CD14-positive monocyte (primary cell): ENCODE results near the gene RAB35. TPM values are rescaled to one million over a fixed set of nuclear protein-coding genes. Genes with fewer than 3 reads are reported as not detected.

Source experiments
- DNase-seq, 3 donors: peaks; one replicate each; pipeline ENCODE4 v3.0.0-alpha.2; 2011 to 2022
- H2AFZ ChIP-seq: 2 replicates; pipeline ENCODE4 v1.6.0; 2012; ENCODE audit warnings: mild to moderate bottlenecking, low read depth, low read length, inconsistent platforms; ENCODE audit not compliant: insufficient read depth, poor library complexity, severe bottlenecking
- H3K27ac ChIP-seq, 2 donors: 1 replicate in 1 of 2; 2 replicates in 1 of 2; pipeline ENCODE4 v1.5.1; 2012 to 2013; ENCODE audit warnings: low read length in 2 of 2, control low read depth in 1 of 2, inconsistent platforms in 1 of 2, low read depth in 1 of 2, mild to moderate bottlenecking in 1 of 2
- H3K27me3 ChIP-seq, 2 donors: one replicate each; pipeline versions ENCODE4 v1.6.0 to v1.6.1; 2011 to 2013; ENCODE audit warnings: low read length in 2 of 2; ENCODE audit not compliant: control insufficient read depth in 2 of 2, insufficient read depth in 2 of 2
- H3K36me3 ChIP-seq, 2 donors: replicated peaks in 1 of 2; 1 replicate in 1 of 2; 2 replicates in 1 of 2; pipeline versions ENCODE4 v1.5.1 to v1.6.1; 2012 to 2013; ENCODE audit warnings: low read length in 2 of 2, control low read depth in 1 of 2, inconsistent platforms in 1 of 2, mild to moderate bottlenecking in 1 of 2; ENCODE audit not compliant: insufficient read depth in 2 of 2, control insufficient read depth in 1 of 2
- H3K4me1 ChIP-seq, 2 donors: 1 replicate in 1 of 2; 2 replicates in 1 of 2; pipeline versions ENCODE4 v1.5.1 to v1.6.1; 2012 to 2013; ENCODE audit warnings: low read length in 2 of 2, control low read depth in 1 of 2, inconsistent platforms in 1 of 2, mild to moderate bottlenecking in 1 of 2, moderate library complexity in 1 of 2; ENCODE audit not compliant: insufficient read depth in 2 of 2, control insufficient read depth in 1 of 2
- H3K4me2 ChIP-seq: replicated peaks from 2 replicates; pipeline ENCODE3; 2012; ENCODE audit warnings: low read length, moderate library complexity, mild to moderate bottlenecking; ENCODE audit not compliant: poor library complexity, severe bottlenecking; ENCODE audit errors: extremely low read depth
- H3K4me3 ChIP-seq, 3 experiments: fragments of 200-600 bp in 1 of 3; sonication (generic) in 1 of 3; replicated peaks in 1 of 3; 1 replicate in 2 of 3; 2 replicates in 1 of 3; pipeline ENCODE4 v1.5.1; 2011 to 2013; ENCODE audit warnings: low read length in 3 of 3, mild to moderate bottlenecking in 3 of 3, control low read depth in 2 of 3, low read depth in 2 of 3, inconsistent platforms in 1 of 3, moderate library complexity in 1 of 3
- H3K79me2 ChIP-seq: 2 replicates; pipeline ENCODE4 v1.6.0; 2012; ENCODE audit warnings: mild to moderate bottlenecking, control low read depth, inconsistent platforms, low read length, moderate library complexity; ENCODE audit not compliant: insufficient read depth
- H3K9ac ChIP-seq: 2 replicates; pipeline ENCODE4 v1.6.0; 2017; ENCODE audit warnings: low read length, mild to moderate bottlenecking; ENCODE audit not compliant: insufficient read depth, poor library complexity, severe bottlenecking
- H3K9me3 ChIP-seq, 2 donors: replicated peaks in 1 of 2; 1 replicate in 1 of 2; 2 replicates in 1 of 2; pipeline versions ENCODE4 v1.5.1 to v1.6.1; 2012 to 2013; ENCODE audit warnings: low read length in 2 of 2, control low read depth in 1 of 2; ENCODE audit not compliant: control insufficient read depth in 1 of 2, insufficient read depth in 1 of 2
- H4K20me1 ChIP-seq: 2 replicates; pipeline ENCODE4 v1.6.0; 2012; ENCODE audit warnings: mild to moderate bottlenecking, low read length, control low read depth, moderate library complexity; ENCODE audit not compliant: insufficient read depth
- H3K27ac Mint-ChIP-seq, 7 donors: one replicate each; pipeline ENCODE4 v1.8.0; 2020; ENCODE audit warnings: mild to moderate bottlenecking in 7 of 7, mixed read lengths in 7 of 7, moderate library complexity in 6 of 7, inconsistent platforms in 2 of 7
- H3K27me3 Mint-ChIP-seq, 3 donors: one replicate each; pipeline ENCODE4 v1.8.0; 2021 to 2022; ENCODE audit warnings: low read depth in 3 of 3, mild to moderate bottlenecking in 3 of 3, mixed read lengths in 3 of 3, moderate library complexity in 3 of 3, inconsistent platforms in 1 of 3
- H3K36me3 Mint-ChIP-seq, 2 donors: one replicate each; pipeline ENCODE4 v1.8.0; 2020; ENCODE audit warnings: mixed read lengths in 2 of 2, inconsistent platforms in 1 of 2, mild to moderate bottlenecking in 1 of 2
- H3K4me1 Mint-ChIP-seq: one replicate; pipeline ENCODE4 v1.8.0; 2020; ENCODE audit warnings: mild to moderate bottlenecking, mixed read lengths
- H3K4me3 Mint-ChIP-seq, 2 donors: one replicate each; pipeline ENCODE4 v1.8.0; 2020; ENCODE audit warnings: mild to moderate bottlenecking in 2 of 2, mixed read lengths in 2 of 2, moderate library complexity in 1 of 2
- H3K9me3 Mint-ChIP-seq, 7 donors: one replicate each; pipeline ENCODE4 v1.8.0; 2020 to 2022; ENCODE audit warnings: mixed read lengths in 7 of 7, mild to moderate bottlenecking in 6 of 7, moderate library complexity in 6 of 7, inconsistent platforms in 2 of 7
- WGBS: methylation state at CpG from one replicate; pipeline ENCODE4 v1.1.5; 2013; ENCODE audit warnings: missing lambda C conversion rate; ENCODE audit not compliant: insufficient coverage; 5-methylcytosine and 5-hydroxymethylcytosine counted together
- intact Hi-C, 2 donors: fragments of 100-400 bp; cut with micrococcal nuclease; formaldehyde crosslinking; loops; one replicate each; pipeline versions ENCODE4 v1.15.0 to v1.15.1; 2023
- polyA plus RNA-seq, 3 donors: library from polyadenylated mRNA; depleted of rRNA in 1 of 3; unstranded in 2 of 3; stranded (reverse) in 1 of 3; fragments of 300-500 nt in 2 of 3; fragments of >200 nt in 1 of 3; fragmentation: Illumina TruSeq in 2 of 3; gene quantifications; 1 replicate in 2 of 3; 2 replicates in 1 of 3; pipeline ENCODE4 v1.2.3, GENCODE V29; 2012 to 2021
- TF ChIP-seq, protein P1 (sequence below): fragments of 200-600 bp; IDR thresholded peaks from one replicate; pipeline ENCODE4 v1.8.0; 2022; ENCODE audit warnings: antibody characterized with exemption, mild to moderate bottlenecking

Gene RAB35
- polyA plus RNA-seq, 3 donors = 20.4 to 27.3 (median 21.6) TPM

DNA sequence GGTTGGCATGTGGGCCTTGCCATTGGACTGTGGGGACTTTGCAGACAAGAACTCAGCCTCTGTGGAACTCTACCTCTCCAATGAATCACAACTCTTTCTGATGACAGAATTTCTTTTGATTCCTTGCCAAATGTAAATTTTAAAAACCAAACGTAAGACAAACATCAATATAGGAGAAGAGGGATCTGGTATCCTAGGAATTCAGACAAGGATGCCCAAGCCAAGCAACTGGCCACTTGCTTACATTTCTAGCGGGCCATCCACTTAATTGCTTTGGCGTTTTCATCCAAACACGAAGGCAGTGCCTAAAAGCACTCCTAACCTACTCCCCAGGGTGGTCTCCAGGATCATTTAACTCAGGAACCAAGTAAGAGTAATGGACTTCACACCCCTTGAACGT, 23.4 kb upstream of the RAB35 start:
- no peak overlapping the region for H3K27ac ChIP-seq
- TF ChIP-seq, protein P1, sequence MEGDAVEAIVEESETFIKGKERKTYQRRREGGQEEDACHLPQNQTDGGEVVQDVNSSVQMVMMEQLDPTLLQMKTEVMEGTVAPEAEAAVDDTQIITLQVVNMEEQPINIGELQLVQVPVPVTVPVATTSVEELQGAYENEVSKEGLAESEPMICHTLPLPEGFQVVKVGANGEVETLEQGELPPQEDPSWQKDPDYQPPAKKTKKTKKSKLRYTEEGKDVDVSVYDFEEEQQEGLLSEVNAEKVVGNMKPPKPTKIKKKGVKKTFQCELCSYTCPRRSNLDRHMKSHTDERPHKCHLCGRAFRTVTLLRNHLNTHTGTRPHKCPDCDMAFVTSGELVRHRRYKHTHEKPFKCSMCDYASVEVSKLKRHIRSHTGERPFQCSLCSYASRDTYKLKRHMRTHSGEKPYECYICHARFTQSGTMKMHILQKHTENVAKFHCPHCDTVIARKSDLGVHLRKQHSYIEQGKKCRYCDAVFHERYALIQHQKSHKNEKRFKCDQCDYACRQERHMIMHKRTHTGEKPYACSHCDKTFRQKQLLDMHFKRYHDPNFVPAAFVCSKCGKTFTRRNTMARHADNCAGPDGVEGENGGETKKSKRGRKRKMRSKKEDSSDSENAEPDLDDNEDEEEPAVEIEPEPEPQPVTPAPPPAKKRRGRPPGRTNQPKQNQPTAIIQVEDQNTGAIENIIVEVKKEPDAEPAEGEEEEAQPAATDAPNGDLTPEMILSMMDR = no peak
- 96% methylated on average over 4 of the region's 5 CpGs for whole genome bisulfite sequencing
- H3K9me3 ChIP-seq = no peaks in the 10 kb centered on the region
- no peak overlapping the region for H3K4me2 ChIP-seq
- H3K4me3 ChIP-seq = no peak overlapping the region
- H3K4me1 Mint-ChIP-seq = no peaks in the 10 kb centered on the region
- H3K9me3 Mint-ChIP-seq = peaks cover 0 to 2% (median 0%) of the 10 kb centered on the region in 7 donors
- H2AFZ ChIP-seq = no peak overlapping the region
- no peaks in the 10 kb centered on the region for H3K27me3 ChIP-seq
- peaks cover 93 to 100% of the 10 kb centered on the region in 2 donors for H3K36me3 ChIP-seq
- no peaks in the 10 kb centered on the region for H3K4me1 ChIP-seq
- H3K9ac ChIP-seq = no peak overlapping the region
- DNase-seq = no peak
- H3K79me2 ChIP-seq = no peaks in the 10 kb centered on the region
- H3K4me3 Mint-ChIP-seq = no peak overlapping the region
- H3K27me3 Mint-ChIP-seq = no peaks in the 10 kb centered on the region
- intact Hi-C loops = no loop called here
- H4K20me1 ChIP-seq = no peaks in the 10 kb centered on the region
- peaks cover 90 to 100% of the 10 kb centered on the region in 2 donors for H3K36me3 Mint-ChIP-seq
- H3K27ac Mint-ChIP-seq = no peak overlapping the region

DNA sequence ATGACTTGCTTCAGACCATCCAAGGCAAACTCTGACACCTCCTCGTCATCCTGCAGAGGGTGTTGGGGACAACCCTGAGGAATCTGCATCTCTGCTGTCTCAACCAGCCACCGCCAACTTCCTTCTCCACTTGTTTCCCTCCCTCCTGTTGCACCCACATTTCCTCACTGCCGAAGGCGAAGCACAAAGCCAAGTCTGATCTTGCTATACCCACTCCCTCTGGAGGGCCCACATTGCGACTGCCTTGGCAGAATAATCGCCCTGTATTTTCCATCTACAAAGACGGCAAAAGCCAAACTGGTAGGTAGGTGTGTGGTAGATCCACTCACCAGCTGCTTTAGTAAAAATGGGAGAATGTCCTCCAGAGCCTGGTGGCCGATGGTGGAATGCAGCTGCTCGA, 21.8 kb upstream of the RAB35 start:
- Histone ChIP-seq H2AFZ (no peak overlapping the region), H3K79me2 (no peaks in the 10 kb centered on the region), H4K20me1 (no peaks in the 10 kb centered on the region), H3K4me1 (no peaks in the 10 kb centered on the region), H3K9me3 (no peaks in the 10 kb centered on the region), H3K4me3 (no peak overlapping the region), H3K9ac (no peak overlapping the region), H3K27ac (no peak overlapping the region), H3K36me3 (peaks cover 95 to 100% of the 10 kb centered on the region in 2 donors), H3K27me3 (no peaks in the 10 kb centered on the region), H3K4me2 (no peak overlapping the region)
- WGBS = 83% methylated on average over 6 of the region's 9 CpGs
- Mint-ChIP-seq H3K4me1 (no peaks in the 10 kb centered on the region), H3K4me3 (no peak overlapping the region), H3K9me3 (peaks cover 0 to 2% (median 0%) of the 10 kb centered on the region in 7 donors), H3K27me3 (no peaks in the 10 kb centered on the region), H3K36me3 (peaks cover 91 to 100% of the 10 kb centered on the region in 2 donors), H3K27ac (no peak overlapping the region)
- no peak for DNase-seq
- TF ChIP-seq, protein P1 = no peak
- intact Hi-C loops = no loop called here
